KBM-7 (cell line): Measurements from ENCODE around the gene CACNG7.
A peak's percentile ranks its signal among the peaks of the same experiment; 100 is the strongest.
"Not testable (repeated sequence)": the region's sequence is repeated elsewhere in the genome, so short reads cannot be mapped to it uniquely, and the experiment has no call there.

Experiments
- DNase-seq: peaks from one replicate; pipeline ENCODE4 v3.0.0-alpha.2; 2015
- in situ Hi-C: fragments of 300-500 bp; cut with MboI; formaldehyde crosslinking; loops from 2 replicates; pipeline ENCODE4 v1.14.3; 2020; ENCODE audit warnings: low sequenced_read_pairs, low pct_unique_long_range_greater_than_20kb, mixed read lengths

The CACNG7 gene

DNA sequence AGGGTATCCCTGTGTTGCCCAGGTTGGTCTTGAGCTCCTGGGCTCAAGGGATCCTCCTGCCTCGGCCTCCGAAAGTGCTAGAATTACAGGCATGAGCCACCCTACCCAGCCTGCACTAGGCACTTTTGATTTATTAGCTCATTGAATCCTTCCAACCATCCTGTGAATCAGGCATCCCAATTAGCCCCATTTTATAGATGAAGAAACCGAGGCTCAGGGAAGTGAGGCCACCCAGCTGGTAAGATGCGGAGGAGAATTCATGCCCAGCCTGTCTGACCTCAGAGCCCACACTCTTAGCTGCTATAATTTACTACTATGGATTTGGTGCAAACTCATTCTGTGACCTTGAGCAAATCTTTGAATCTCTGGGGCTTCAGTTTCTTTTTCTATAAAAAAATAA lies 35.9 kb downstream of the CACNG7 start:
- DNase-seq = no peak
- in situ Hi-C loops = no loop called here

DNA sequence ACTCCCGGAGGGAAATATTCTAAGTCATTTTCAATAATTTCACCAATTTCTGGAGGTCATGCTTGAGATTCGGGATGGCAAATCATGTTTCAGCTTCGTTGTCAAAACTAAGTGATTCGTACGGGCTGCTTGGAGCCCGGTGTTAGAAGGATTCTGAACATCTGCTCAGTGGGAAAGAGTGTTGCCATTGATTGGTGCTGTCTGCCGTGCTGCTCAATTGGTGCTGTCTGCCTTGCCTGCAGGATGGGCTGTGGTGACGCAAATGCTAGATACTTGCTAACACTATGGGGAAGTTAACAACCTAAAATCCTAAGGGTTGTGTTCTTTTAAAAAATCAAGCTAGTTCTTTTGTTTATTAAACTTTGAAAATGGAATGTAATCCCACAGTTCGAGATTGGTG lies 36.4 kb downstream of the CACNG7 start:
- DNase-seq = no peak
- in situ Hi-C loops = no loop called here

DNA sequence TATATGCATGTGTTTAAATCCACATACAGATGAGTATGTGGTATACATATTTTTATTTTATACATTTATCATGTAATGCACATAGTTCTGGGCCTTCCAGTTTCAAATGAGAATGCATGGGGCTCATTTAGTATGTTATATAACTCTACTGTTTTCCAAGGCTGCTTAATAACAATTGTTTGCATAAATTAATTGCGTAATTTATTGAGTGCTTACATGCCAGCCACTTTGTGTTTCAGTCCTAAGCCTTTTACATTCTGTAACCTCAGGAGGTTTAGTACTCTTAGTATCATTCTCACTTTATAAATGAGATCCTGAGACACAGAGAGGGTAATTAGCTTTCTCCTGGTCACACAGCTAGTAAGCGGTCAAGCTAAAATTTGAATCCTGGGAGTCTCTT lies 36.9 kb downstream of the CACNG7 start:
- in situ Hi-C loops = no loop called here
- no peak for DNase-seq

- in situ Hi-C loops = no loop called here
- DNase-seq = no peak
Observed at GRCh38 chr19:53947624-53948023, 38.5 kb downstream of the CACNG7 start.

DNA sequence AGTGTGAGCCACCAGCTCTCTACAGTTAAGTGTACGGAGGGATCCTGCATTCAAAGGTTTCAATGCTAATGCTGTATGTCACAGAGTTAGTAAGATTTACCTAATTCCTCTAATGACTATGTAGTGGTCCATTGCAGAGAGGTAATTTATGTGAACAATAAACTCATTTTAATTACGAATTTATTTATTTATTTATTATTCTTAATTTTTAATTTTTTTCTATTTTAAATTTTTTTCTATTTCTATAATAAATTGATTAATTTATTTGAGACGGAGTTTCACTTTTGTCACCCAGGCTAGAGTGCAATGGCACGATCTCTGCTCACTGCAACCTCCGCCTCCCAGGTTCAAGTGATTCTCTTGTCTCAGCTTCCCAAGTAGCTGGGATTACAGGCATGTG lies 39.5 kb downstream of the CACNG7 start:
- DNase-seq, in situ Hi-C loops: not testable (repeated sequence)

GRCh38 chr19:53951436-53951835 lies 42.4 kb downstream of the CACNG7 start:
- in situ Hi-C loops = no loop called here
- DNase-seq = no peak

GRCh38 chr19:53951947-53952346 lies 42.9 kb downstream of the CACNG7 start:
- in situ Hi-C loops = no loop called here
- DNase-seq = no peak

GRCh38 chr19:53953383-53953782 lies 44.3 kb downstream of the CACNG7 start:
- no peak for DNase-seq
- in situ Hi-C loops = no loop called here

DNA sequence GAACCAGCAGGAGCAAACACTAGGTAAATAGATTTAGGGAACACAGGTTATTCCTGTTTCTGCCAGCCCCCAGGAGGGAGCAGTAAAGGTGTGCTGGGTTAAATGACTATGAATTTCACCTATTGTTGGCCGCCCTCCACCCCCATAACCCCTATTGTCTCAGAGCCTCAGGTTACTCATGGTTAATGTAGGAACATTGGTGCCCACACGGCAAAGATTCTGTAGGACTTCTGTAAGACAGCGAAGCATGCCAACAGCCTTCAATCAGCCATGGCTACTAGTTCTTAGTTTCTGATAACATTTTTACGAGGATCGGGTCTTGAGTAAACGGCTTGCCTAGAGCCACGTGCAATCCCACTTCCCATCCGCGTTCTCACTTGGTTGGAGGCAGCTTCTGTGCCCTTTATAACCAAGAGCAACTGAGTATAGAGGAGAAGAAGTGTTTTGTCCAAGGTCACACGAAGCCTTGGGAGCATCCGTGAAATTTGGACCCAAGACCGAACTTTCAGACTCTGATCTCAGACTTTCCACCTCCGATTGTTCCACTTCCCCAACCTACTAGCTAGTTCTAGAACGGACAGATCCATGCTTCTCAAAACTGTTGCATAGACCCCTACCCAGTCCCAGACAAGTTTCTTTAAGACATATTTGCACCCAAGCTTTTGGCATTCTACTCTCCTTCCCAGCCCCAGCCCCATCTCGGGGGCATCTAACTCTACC lies 48.5 kb downstream of the CACNG7 start:
- no peak for DNase-seq
- in situ Hi-C loops = no loop called here

GRCh38 chr19:53958168-53958571 lies 49.1 kb downstream of the CACNG7 start:
- in situ Hi-C loops = no loop called here
- DNase-seq = no peak

DNA sequence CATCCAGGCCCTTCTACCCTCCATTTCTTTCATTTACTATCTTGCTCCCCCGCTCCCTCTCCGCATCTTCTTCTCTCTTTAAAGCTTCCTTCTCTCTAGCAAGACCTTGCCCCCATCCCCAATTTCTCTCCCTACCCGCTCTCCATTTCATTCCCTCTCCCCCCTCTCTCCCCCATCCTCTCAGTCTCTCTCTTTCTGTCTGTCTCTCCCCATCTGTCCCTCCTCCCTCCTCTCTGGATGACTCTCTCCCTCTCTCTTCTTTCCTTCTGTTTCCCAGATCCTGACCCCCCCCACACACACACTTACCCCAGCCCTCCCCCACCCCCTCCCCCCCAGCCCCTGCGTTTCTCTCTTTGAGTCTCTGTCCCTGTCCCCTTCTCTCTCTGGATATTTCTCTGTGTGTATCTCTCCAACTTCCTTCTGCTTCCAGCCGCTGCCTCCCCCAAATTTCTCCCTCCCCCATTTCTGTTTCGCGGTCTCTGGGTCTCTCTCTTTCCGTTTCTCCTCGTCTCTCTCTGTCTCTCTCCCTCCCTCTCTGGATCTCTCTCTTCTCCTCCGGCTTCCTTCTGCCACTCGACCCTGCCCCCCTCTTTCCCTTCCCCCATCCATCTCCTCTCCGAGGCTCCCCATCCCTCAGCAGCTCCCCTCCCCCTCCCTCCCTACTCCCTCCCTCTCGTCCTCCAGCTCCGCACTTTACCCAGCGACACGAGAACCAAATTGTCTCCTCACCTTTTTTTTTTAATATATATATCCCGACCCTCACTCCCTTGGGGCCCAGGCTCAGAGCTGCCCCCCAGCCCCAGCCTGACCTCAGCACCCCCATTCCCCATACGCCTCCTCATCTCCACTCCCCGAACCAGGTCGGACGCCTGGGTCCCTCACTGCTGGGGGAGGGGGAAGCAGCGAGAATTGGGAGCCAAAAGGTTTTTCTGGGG lies 50.0 kb downstream of the CACNG7 start:
- in situ Hi-C loops = no loop called here
- no peak for DNase-seq

DNA sequence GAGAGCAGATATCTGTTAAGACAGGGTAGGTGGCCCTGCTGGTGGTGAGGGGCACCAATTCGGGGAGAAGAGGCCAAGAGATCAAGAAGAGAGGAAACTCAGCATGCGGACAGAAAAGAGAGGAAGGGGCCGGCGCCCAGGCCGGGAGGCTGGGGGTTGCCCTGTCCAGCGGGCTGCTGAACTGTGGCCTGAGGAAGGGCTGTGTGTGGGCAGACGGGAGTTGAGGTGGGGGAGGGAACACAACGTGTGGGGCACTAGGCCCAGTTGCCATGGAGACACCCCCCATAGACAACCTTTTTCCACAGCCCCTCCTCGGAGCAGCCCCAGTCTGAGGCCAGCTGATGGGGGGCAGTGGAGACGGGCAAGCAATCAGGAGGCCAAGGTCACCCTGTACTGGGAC lies 51.1 kb downstream of the CACNG7 start:
- in situ Hi-C loops = no loop called here
- DNase-seq = no peak

DNA sequence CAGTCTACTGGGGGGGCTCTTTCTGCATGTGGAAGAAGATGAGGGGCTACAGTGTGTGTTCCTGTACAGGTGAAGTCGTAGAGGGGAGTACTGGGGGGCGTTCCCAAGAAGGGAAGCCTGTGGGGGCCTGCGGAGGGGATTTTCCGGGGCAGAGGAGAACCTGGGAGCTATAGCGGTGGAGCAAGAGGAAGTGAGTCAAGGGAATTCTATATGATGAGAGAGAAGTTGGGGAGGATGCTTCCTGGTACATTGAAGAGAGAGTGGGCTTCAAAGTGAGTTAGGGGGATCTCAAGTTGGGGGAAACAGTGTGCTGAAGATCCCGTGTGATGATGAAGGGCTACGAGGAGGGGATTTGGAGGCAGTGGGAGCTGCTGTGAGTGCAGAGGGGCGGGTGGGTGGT lies 51.8 kb downstream of the CACNG7 start:
- no peak for DNase-seq
- in situ Hi-C loops = no loop called here

- in situ Hi-C loops = no loop called here
- DNase-seq = no peak
Observed at GRCh38 chr19:53961523-53962356, 52.7 kb downstream of the CACNG7 start.

- no peak for DNase-seq
- in situ Hi-C loops = no loop called here
Observed at GRCh38 chr19:53962887-53963431, 53.9 kb downstream of the CACNG7 start, which contains the start of gene CACNG8. Gene CACNG8, plus strand, starts transcription at chr19:53962937.

- DNase-seq = peak; percentile 20
- in situ Hi-C loops = no loop called here
Observed at GRCh38 chr19:53965091-53965490, 56.0 kb downstream of the CACNG7 start.

DNA sequence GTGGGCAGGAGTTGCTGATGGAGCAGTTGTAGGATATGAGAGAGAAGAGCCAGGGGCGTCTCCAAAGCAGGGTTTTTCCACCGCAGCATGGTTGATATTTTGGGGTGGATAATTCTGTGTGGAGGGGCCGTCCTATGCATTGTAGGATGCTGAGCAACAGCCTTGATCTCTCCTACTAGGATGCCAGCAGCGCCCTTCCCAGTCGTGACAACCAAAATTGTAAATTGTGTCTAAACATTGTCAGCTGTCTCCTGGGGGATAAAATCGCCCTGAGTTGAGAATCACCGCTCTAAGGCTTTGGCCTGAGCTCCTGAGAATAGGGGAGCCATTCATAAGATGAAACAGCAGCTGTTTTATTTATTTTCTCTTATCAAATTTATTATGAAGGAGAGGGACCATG lies 57.9 kb downstream of the CACNG7 start:
- in situ Hi-C loops = no loop called here
- DNase-seq = no peak

GRCh38 chr19:53969366-53969765 lies 60.3 kb downstream of the CACNG7 start:
- DNase-seq = no peak
- in situ Hi-C loops = no loop called here

DNA sequence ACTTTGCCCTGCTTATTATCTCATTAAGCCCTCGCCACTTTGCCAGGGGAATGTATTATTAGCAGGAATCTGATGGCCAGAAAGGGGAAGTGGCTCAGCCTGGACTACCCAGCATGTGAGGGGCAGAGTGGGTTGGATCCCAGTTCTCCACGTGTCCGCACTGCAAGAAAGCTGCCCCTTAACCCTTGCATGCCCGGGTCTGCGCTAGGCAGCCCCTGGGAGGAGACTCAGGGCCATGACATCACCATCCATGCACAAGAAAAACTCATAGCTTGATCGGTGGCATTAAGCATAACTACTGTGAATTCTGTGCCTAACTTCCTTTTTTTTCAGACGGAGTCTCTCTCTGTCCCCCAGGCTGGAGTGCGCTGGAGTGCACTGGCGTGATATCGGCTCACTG lies 62.6 kb downstream of the CACNG7 start:
- in situ Hi-C loops = no loop called here
- peak; percentile 68 for DNase-seq
